Loucy (cell line): ENCODE data around the gene C14orf180.

Source experiments
- EZH2phosphoT487 ChIP-seq: fragments of 200-600 bp; IDR thresholded peaks from 2 replicates; pipeline ENCODE4 v1.6.1; 2018; ENCODE audit warnings: antibody characterized with exemption, mild to moderate bottlenecking, moderate library complexity, borderline replicate concordance
- TF ChIP-seq, protein P1 (sequence below): fragments of 200-600 bp; sonication (generic); conservative IDR thresholded peaks from 2 replicates; pipeline ENCODE4 v1.5.1; 2014; ENCODE audit warnings: mild to moderate bottlenecking, antibody characterized with exemption, low read length

DNA sequence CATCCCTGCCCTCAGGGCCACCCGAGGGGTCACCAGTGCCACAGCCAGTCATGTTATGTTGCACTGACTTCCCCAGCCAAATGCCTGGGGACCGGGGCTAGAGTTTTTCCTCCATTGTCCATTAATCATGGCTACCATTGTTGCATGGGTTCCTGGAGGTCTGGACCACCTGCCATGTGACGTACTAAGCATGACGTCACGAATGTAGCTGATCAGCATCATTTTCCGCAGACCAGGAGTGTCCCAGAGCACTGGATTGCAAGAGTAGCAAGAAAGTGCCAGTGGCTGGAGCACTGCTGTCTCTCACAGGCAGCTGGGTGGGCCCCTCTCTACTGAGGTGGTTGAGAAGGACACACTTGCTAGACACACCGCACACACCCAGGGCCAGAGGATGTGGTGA is 6.9 kb upstream of the C14orf180 start:
- TF ChIP-seq, protein P1, sequence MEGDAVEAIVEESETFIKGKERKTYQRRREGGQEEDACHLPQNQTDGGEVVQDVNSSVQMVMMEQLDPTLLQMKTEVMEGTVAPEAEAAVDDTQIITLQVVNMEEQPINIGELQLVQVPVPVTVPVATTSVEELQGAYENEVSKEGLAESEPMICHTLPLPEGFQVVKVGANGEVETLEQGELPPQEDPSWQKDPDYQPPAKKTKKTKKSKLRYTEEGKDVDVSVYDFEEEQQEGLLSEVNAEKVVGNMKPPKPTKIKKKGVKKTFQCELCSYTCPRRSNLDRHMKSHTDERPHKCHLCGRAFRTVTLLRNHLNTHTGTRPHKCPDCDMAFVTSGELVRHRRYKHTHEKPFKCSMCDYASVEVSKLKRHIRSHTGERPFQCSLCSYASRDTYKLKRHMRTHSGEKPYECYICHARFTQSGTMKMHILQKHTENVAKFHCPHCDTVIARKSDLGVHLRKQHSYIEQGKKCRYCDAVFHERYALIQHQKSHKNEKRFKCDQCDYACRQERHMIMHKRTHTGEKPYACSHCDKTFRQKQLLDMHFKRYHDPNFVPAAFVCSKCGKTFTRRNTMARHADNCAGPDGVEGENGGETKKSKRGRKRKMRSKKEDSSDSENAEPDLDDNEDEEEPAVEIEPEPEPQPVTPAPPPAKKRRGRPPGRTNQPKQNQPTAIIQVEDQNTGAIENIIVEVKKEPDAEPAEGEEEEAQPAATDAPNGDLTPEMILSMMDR, result no peak
- no peak for TF ChIP-seq EZH2phosphoT487
